ENCODE data around the gene MIB1.

DNA sequence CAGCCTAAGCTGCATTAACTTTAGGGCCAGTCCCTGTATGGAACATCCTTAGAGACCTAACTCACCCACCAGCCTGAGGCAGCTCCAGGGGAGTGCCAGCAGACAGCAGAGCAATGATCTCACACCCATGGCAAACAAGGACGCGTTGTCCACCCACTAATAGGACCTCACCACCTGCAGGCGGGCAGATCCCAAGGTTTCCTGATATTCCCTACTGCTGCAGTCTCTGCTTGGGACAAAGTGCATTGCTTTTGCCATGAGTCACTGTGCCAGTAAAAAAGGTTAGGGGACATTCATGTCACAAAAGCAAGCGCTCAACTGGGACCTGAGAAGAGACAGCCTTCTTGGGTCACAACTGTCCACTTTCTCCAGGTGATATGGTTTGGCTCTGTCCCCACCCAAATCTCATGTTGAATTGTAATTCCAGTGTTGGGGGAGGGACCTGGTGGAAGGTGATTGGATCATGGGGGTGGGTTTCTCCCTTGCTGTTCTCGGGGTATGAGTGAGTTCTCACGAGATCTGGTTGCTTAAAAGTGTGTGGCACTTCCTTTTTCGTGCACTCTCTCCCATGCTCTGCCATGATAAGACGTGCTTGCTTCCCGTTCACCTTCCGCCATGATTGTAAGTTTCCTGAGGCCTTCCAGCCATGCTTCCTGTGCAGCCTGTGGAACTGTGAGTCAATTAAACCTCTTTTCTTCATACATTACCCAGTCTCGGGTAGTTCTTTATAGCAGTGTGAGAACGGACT is 160.2 kb downstream of the MIB1 start:
- TF ChIP-seq EZH2 (IDR thresholded peaks at IDR 0.05; ENCODE audit: borderline replicate concordance, low read length), result no peak
- TF ChIP-seq, protein P1, sequence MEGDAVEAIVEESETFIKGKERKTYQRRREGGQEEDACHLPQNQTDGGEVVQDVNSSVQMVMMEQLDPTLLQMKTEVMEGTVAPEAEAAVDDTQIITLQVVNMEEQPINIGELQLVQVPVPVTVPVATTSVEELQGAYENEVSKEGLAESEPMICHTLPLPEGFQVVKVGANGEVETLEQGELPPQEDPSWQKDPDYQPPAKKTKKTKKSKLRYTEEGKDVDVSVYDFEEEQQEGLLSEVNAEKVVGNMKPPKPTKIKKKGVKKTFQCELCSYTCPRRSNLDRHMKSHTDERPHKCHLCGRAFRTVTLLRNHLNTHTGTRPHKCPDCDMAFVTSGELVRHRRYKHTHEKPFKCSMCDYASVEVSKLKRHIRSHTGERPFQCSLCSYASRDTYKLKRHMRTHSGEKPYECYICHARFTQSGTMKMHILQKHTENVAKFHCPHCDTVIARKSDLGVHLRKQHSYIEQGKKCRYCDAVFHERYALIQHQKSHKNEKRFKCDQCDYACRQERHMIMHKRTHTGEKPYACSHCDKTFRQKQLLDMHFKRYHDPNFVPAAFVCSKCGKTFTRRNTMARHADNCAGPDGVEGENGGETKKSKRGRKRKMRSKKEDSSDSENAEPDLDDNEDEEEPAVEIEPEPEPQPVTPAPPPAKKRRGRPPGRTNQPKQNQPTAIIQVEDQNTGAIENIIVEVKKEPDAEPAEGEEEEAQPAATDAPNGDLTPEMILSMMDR (IDR thresholded peaks at IDR 0.05; ENCODE audit: low read length), result no peak

Data from OCI-LY1 (cell line).